Measurements from ENCODE around the gene SYNGR4. TPM values are rescaled to one million over a fixed set of nuclear protein-coding genes. Genes with fewer than 3 reads are reported as not detected.
A peak's percentile ranks its signal among the peaks of the same experiment; 100 is the strongest.

SYNGR4 gene
- total RNA-seq, 1 experiment from 2014 or later = 0.49 TPM

- TF ChIP-seq, protein P1, sequence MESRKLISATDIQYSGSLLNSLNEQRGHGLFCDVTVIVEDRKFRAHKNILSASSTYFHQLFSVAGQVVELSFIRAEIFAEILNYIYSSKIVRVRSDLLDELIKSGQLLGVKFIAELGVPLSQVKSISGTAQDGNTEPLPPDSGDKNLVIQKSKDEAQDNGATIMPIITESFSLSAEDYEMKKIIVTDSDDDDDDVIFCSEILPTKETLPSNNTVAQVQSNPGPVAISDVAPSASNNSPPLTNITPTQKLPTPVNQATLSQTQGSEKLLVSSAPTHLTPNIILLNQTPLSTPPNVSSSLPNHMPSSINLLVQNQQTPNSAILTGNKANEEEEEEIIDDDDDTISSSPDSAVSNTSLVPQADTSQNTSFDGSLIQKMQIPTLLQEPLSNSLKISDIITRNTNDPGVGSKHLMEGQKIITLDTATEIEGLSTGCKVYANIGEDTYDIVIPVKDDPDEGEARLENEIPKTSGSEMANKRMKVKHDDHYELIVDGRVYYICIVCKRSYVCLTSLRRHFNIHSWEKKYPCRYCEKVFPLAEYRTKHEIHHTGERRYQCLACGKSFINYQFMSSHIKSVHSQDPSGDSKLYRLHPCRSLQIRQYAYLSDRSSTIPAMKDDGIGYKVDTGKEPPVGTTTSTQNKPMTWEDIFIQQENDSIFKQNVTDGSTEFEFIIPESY (IDR thresholded peaks at IDR 0.05; ENCODE audit: extremely low read depth, insufficient replicate concordance, low read length) = peak; percentile 11
- TF ChIP-seq JUND (IDR thresholded peaks at IDR 0.05) (peak; percentile 94), MAX (IDR thresholded peaks at IDR 0.05) (peak; percentile 67), SRF (IDR thresholded peaks at IDR 0.05; ENCODE audit: low read depth) (peak; percentile 71; the same call in 1 of the 2 replicates), SIN3A (IDR thresholded peaks at IDR 0.05; ENCODE audit: low read depth) (no peak; the same call in 1 of the 2 replicates), TCF7L2 (IDR thresholded peaks at IDR 0.05; ENCODE audit: borderline replicate concordance, extremely low read depth, insufficient read depth, insufficient read length) (peak; percentile 97), EZH2 (IDR thresholded peaks at IDR 0.05) (no peak)
- TF ChIP-seq, protein P2, sequence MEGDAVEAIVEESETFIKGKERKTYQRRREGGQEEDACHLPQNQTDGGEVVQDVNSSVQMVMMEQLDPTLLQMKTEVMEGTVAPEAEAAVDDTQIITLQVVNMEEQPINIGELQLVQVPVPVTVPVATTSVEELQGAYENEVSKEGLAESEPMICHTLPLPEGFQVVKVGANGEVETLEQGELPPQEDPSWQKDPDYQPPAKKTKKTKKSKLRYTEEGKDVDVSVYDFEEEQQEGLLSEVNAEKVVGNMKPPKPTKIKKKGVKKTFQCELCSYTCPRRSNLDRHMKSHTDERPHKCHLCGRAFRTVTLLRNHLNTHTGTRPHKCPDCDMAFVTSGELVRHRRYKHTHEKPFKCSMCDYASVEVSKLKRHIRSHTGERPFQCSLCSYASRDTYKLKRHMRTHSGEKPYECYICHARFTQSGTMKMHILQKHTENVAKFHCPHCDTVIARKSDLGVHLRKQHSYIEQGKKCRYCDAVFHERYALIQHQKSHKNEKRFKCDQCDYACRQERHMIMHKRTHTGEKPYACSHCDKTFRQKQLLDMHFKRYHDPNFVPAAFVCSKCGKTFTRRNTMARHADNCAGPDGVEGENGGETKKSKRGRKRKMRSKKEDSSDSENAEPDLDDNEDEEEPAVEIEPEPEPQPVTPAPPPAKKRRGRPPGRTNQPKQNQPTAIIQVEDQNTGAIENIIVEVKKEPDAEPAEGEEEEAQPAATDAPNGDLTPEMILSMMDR (IDR thresholded peaks at IDR 0.05 in 2 of 3, conservative IDR thresholded peaks at IDR 0.05 in 1 of 3; ENCODE audit: borderline replicate concordance in 1 of 3, insufficient read depth in 1 of 3, low read depth in 2 of 3, low read length in 2 of 3) = no peak
These were observed 9.7 kb upstream of the SYNGR4 start (continued) for GRCh38 chr19:48354332-48354992.
